ENCODE data around the gene FBXL15. TPM values are rescaled to one million over a fixed set of nuclear protein-coding genes. Genes with fewer than 3 reads are reported as not detected.
A peak's percentile ranks its signal among the peaks of the same experiment; 100 is the strongest.

Gene FBXL15
- total and polyA plus RNA-seq, 2 of the 13 experiments (the other 11 are each of a cell fraction or from before 2014, with no cell fraction given): 4.3 to 8.3 TPM

GRCh38 chr10:102403115-102403514 is 17.5 kb upstream of the FBXL15 start:
- ChIA-PET CTCF (ENCODE audit: low intra/inter-chr PET ratio, low total read pairs) (interaction anchor here (1.9 kb wide), 1 partner anchor 10 kb away, joined by 4 read pairs; no protein-coding TSS in a partner anchor), POLR2A (interaction anchor here (0.7 to 1.7 kb wide), 4 partner anchors 7 to 29 kb away, joined by 3 to 5 read pairs (median 3); partner anchors contain the start of genes CUEDC2 and NFKB2)
- no TSS peak for BruUV-seq (replicated peaks)
- H3K4me1 ChIP-seq (ENCODE audit: insufficient read depth, low read length): peaks cover 20% of the 10 kb centered on the region
- H3K9ac ChIP-seq (ENCODE audit: insufficient read depth, low read depth, low read length): no peak overlapping the region
- H3K27me3 ChIP-seq (ENCODE audit: control insufficient read depth in 1 of 2, insufficient read depth in 2 of 2, low read length in 2 of 2): peaks cover 6 to 17% of the 10 kb centered on the region in 2 experiments
- H3K27ac ChIP-seq (ENCODE audit: extremely low read length, insufficient read depth, low read length): no peak overlapping the region
- in situ Hi-C loops (cut with HindIII; ENCODE audit: extremely low pct_ligation_motif_present, low pct_unique_long_range_greater_than_20kb) (loop anchor here (10.0 kb wide), 1 partner anchor 72 kb away; no protein-coding TSS in a partner anchor), intact Hi-C loops (cut with micrococcal nuclease; ENCODE audit: unreplicated experiment) (no loop called here)
- no peak overlapping the region for H3K4me2 ChIP-seq (ENCODE audit: low read depth, low read length)
- TF ChIP-seq ARNT2 (CRISPR knock-in tag; IDR thresholded peaks at IDR 0.05; ENCODE audit: low read depth) (no peak), ERF (CRISPR knock-in tag; IDR thresholded peaks at IDR 0.05) (no peak), AGO2 (optimal IDR thresholded peaks at IDR 0.05; ENCODE audit: low read depth, low read length) (peak; percentile 18)
- WGBS (ENCODE audit: low lambda C conversion rate): no CpG with 5 or more reads among the region's 13 CpGs
- DNase-seq (ENCODE audit: low spot score) (no peak), FAIRE-seq (no peak), ATAC-seq (no peak)
- peaks cover 0 to 4% of the 10 kb centered on the region in 2 experiments; a peak in 1 of 5 replicates for H3K36me3 ChIP-seq (replicated peaks in 1 of 2; ENCODE audit: control insufficient read depth in 1 of 2, insufficient read depth in 2 of 2, low read length in 2 of 2)
- no peak overlapping the region for H2AFZ ChIP-seq (ENCODE audit: low read length)
- no peak overlapping the region for H3K4me3 ChIP-seq (replicated peaks in 1 of 3; ENCODE audit: insufficient read depth in 1 of 3, low read depth in 2 of 3, low read length in 3 of 3)
- H4K20me1 ChIP-seq (ENCODE audit: insufficient read depth, low read length): no peaks in the 10 kb centered on the region
- H3K9me3 ChIP-seq (ENCODE audit: low read length): no peaks in the 10 kb centered on the region
- no peaks in the 10 kb centered on the region for H3K79me2 ChIP-seq (ENCODE audit: insufficient read depth, low read length)

DNA sequence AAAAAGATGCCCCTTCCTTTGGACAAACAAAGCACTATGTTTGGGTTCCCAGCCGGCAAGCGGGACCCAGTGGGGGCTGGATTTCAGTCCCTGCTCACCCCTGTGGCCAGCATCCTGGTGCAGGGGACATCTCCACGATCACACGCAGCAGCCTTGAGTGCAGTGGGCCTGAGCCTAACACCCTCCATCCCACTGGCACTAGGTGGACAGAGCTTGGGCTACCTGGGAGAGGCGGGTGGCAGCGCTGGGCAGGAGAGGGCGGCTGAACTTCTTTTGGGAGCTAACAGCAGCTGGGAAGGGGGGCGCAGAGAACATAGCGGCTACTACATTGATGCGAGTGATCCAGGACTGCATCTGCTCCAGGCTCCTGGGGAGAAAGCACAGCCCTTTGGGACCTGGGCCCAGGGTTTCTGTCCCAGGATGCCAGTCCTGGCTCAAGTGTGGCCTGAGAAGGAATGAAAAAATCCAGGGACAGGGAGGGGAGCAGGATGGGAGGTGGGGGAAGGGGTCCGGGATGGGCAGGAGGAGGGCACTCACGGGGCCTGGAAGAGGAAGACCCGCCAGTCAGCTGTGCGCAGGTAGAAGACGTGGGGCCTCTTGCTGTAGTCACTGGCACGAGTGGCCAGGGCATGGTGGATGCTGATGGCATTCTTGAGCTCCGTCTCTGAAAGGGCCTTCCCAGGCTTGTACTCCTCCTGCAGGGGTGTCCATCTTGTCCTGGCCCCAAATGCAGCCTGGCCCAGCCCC is 16.1 kb upstream of the FBXL15 start:
- Histone ChIP-seq H3K36me3 (replicated peaks in 1 of 2; ENCODE audit: control insufficient read depth in 1 of 2, insufficient read depth in 2 of 2, low read length in 2 of 2) (peaks cover 0 to 4% of the 10 kb centered on the region in 2 experiments; a peak in 1 of 5 replicates), H3K4me2 (ENCODE audit: low read depth, low read length) (no peak overlapping the region), H3K27me3 (ENCODE audit: control insufficient read depth in 1 of 2, insufficient read depth in 2 of 2, low read length in 2 of 2) (peaks cover 13 to 28% of the 10 kb centered on the region in 2 experiments), H3K9me3 (ENCODE audit: low read length) (no peaks in the 10 kb centered on the region), H3K4me1 (ENCODE audit: insufficient read depth, low read length) (peaks cover 23% of the 10 kb centered on the region), H3K4me3 (replicated peaks in 1 of 3; ENCODE audit: insufficient read depth in 1 of 3, low read depth in 2 of 3, low read length in 3 of 3) (no peak overlapping the region), H2AFZ (ENCODE audit: low read length) (no peak overlapping the region), H3K79me2 (ENCODE audit: insufficient read depth, low read length) (no peaks in the 10 kb centered on the region), H3K27ac (ENCODE audit: extremely low read length, insufficient read depth, low read length) (no peak overlapping the region), H4K20me1 (ENCODE audit: insufficient read depth, low read length) (no peaks in the 10 kb centered on the region), H3K9ac (ENCODE audit: insufficient read depth, low read depth, low read length) (no peak overlapping the region)
- BruUV-seq (replicated peaks): no TSS peak
- DNase-seq (ENCODE audit: low spot score): no peak
- ChIA-PET POLR2A (interaction anchor here (1.0 to 2.2 kb wide), 3 partner anchors 9 to 28 kb away, joined by 3 to 7 read pairs (median 3); partner anchors contain the start of genes CUEDC2 and NFKB2), CTCF (ENCODE audit: low intra/inter-chr PET ratio, low total read pairs) (interaction anchor here (0.6 kb wide), 1 partner anchor 11 kb away, joined by 3 read pairs; no protein-coding TSS in a partner anchor)
- in situ Hi-C loops (cut with HindIII; ENCODE audit: extremely low pct_ligation_motif_present, low pct_unique_long_range_greater_than_20kb) (loop anchor here (10.0 kb wide), 1 partner anchor 70 kb away; no protein-coding TSS in a partner anchor), intact Hi-C loops (cut with micrococcal nuclease; ENCODE audit: unreplicated experiment) (no loop called here)
- no peak for ATAC-seq
- WGBS (ENCODE audit: low lambda C conversion rate): 79% methylated on average over 15 of the region's 17 CpGs
- FAIRE-seq: no peak
- TF ChIP-seq AKAP8 (CRISPR knock-in tag; IDR thresholded peaks at IDR 0.05) (no peak), ARNTL (CRISPR knock-in tag; IDR thresholded peaks at IDR 0.05) (no peak), CEBPG (CRISPR knock-in tag; IDR thresholded peaks at IDR 0.05) (no peak), ISX (CRISPR knock-in tag; conservative IDR thresholded peaks at IDR 0.05) (no peak), SOX6 (IDR thresholded peaks at IDR 0.05) (no peak), SOX6 (CRISPR knock-in tag; IDR thresholded peaks at IDR 0.05) (no peak), PCBP1 (IDR thresholded peaks at IDR 0.05; ENCODE audit: borderline replicate concordance, low read depth, low read length) (no peak)
- TF ChIP-seq, protein P1, sequence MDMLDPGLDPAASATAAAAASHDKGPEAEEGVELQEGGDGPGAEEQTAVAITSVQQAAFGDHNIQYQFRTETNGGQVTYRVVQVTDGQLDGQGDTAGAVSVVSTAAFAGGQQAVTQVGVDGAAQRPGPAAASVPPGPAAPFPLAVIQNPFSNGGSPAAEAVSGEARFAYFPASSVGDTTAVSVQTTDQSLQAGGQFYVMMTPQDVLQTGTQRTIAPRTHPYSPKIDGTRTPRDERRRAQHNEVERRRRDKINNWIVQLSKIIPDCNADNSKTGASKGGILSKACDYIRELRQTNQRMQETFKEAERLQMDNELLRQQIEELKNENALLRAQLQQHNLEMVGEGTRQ (IDR thresholded peaks at IDR 0.05; ENCODE audit: low read depth, low read length): no peak
- TF ChIP-seq, protein P1 (CRISPR knock-in tag; IDR thresholded peaks at IDR 0.05; ENCODE audit: borderline replicate concordance): no peak
- TF ChIP-seq, protein P2, sequence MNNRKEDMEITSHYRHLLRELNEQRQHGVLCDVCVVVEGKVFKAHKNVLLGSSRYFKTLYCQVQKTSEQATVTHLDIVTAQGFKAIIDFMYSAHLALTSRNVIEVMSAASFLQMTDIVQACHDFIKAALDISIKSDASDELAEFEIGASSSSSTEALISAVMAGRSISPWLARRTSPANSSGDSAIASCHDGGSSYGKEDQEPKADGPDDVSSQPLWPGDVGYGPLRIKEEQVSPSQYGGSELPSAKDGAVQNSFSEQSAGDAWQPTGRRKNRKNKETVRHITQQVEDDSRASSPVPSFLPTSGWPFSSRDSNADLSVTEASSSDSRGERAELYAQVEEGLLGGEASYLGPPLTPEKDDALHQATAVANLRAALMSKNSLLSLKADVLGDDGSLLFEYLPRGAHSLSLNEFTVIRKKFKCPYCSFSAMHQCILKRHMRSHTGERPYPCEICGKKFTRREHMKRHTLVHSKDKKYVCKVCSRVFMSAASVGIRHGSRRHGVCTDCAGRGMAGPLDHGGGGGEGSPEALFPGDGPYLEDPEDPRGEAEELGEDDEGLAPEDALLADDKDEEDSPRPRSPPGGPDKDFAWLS (CRISPR knock-in tag; IDR thresholded peaks at IDR 0.05; ENCODE audit: borderline replicate concordance): no peak

Measured in HepG2 (cell line).